Kidney epithelial cell (primary cell): ENCODE results near the gene TTC3. TPM values are rescaled to one million over a fixed set of nuclear protein-coding genes. Genes with fewer than 3 reads are reported as not detected.
A peak's percentile ranks its signal among the peaks of the same experiment; 100 is the strongest.

Source experiments
- DNase-seq: peaks from one replicate; pipeline ENCODE4 v3.0.0-alpha.2; 2010; ENCODE audit warnings: low read depth
- H3K27me3 ChIP-seq: 2 replicates; pipeline ENCODE4 v1.6.0; 2011; ENCODE audit warnings: low read length; ENCODE audit not compliant: control insufficient read depth, insufficient read depth
- H3K36me3 ChIP-seq: 2 replicates; pipeline ENCODE4 v1.5.1; 2011; ENCODE audit warnings: low read length; ENCODE audit not compliant: control insufficient read depth, insufficient read depth
- H3K4me3 ChIP-seq: 2 replicates; pipeline ENCODE4 v1.5.1; 2011; ENCODE audit warnings: low read depth, mild to moderate bottlenecking, control low read depth, low read length
- CTCF ChIP-seq: IDR thresholded peaks from 2 replicates; pipeline ENCODE4 v1.5.1; 2011; ENCODE audit warnings: mild to moderate bottlenecking, moderate library complexity, low read length, control low read depth, inconsistent platforms; ENCODE audit not compliant: insufficient read depth, poor library complexity, severe bottlenecking
- total RNA-seq: library from RNA; depleted of rRNA; stranded (reverse); fragments of >200 nt; gene quantifications from 2 replicates; pipeline ENCODE4 v1.2.3, GENCODE V29; 2015

The TTC3 gene
- total RNA-seq, 1 donor from 2014 or later = 139 TPM

GRCh38 chr21:37195059-37195458 is 122.0 kb downstream of the TTC3 start:
- Histone ChIP-seq H3K27me3 (no peaks in the 10 kb centered on the region), H3K36me3 (peaks cover 6% of the 10 kb centered on the region), H3K4me3 (no peak overlapping the region)
- no peak for TF ChIP-seq CTCF
- DNase-seq = no peak

- Histone ChIP-seq H3K36me3 (peaks cover 6% of the 10 kb centered on the region), H3K27me3 (no peaks in the 10 kb centered on the region), H3K4me3 (no peak overlapping the region)
- DNase-seq = no peak
- no peak for TF ChIP-seq CTCF
These were observed 122.6 kb downstream of the TTC3 start for GRCh38 chr21:37195610-37196009.

- no peak for TF ChIP-seq CTCF
- no peak overlapping the region for H3K4me3 ChIP-seq
- DNase-seq = no peak
- no peaks in the 10 kb centered on the region for H3K27me3 ChIP-seq
- peaks cover 6% of the 10 kb centered on the region for H3K36me3 ChIP-seq
These were observed 123.8 kb downstream of the TTC3 start for GRCh38 chr21:37196847-37197246.

- Histone ChIP-seq H3K36me3 (peaks cover 6% of the 10 kb centered on the region), H3K27me3 (no peaks in the 10 kb centered on the region), H3K4me3 (no peak overlapping the region)
- TF ChIP-seq CTCF = no peak
- DNase-seq = no peak
These were observed 124.7 kb downstream of the TTC3 start for GRCh38 chr21:37197746-37198145.

GRCh38 chr21:37199057-37199924 is 126.2 kb downstream of the TTC3 start:
- H3K4me3 ChIP-seq = no peak overlapping the region
- H3K27me3 ChIP-seq = no peaks in the 10 kb centered on the region
- peak; percentile 73 for DNase-seq
- TF ChIP-seq CTCF = no peak
- H3K36me3 ChIP-seq = peaks cover 4% of the 10 kb centered on the region
